NCI-H524 (cell line): ENCODE data around the gene WWP2.

Experiments
- DNase-seq, 2 experiments: peaks; one replicate each; lab custom pipeline; 2025; lab: John Stamatoyannopoulos, UW

Gene WWP2

GRCh38 chr16:69927056-69927757, 165.1 kb downstream of the WWP2 start:
- DNase-seq = no peak

- DNase-seq = no peak
Measured at GRCh38 chr16:69928856-69929400, 166.8 kb downstream of the WWP2 start.

DNA sequence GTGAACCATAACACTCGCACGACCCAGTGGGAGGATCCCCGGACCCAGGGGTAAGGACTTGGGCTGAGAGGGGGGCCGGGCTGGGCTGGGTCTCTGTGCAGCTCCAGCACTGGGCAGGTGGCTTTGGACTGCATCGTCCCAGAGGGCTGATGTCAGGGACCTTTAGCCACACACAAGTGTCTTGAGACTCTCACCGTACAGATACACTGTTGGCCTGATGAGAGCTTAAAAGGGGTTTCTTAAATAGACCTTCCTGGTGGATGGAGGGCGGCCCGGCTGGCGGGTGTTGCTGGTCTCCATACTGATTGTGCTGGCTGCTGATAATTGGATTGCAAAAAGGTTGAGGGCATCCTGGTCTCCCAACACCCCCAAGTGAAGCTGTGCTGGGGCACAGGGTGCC, 167.3 kb downstream of the WWP2 start:
- no peak for DNase-seq

- DNase-seq = peak in 1 of 2 experiments; percentile 52
Measured at GRCh38 chr16:69930117-69930776, 168.1 kb downstream of the WWP2 start.

GRCh38 chr16:69931631-69932030, 169.5 kb downstream of the WWP2 start:
- DNase-seq = no peak

- no peak for DNase-seq
Measured at GRCh38 chr16:69932228-69932627, 170.1 kb downstream of the WWP2 start.

DNA sequence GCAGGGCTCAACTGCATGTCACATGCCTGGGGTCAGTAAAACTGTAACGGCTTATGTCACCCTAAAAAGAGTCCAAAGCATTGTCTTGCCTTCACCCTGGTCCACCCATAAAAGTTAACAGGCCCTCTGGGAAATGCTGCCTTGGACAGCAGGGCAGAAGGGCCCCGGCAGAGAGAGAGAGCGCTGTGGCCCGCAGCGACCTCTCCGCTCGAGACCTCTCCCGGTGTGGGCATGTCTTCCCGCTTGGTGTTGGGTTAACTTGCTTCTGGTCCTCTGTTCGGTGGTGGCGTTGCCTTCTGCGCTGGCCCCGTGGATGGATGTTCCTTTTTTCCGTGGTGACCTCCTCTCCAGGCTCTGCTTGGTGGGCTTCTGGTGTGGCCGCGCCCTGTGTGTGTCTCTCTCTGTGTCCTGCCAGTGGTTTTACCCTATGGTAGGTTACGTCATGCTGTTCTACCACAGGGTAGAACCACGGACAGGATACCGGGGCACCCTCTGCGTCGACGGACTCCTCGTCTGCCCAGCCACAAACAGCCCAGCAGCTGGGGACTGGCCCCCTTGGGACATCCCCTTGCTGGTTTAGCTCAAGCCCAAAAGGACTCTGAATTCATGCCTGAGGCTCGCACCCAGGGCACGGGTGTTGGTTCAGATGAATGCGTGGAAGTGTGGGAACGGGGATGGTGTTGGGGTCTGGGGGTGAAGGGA, 170.7 kb downstream of the WWP2 start:
- no peak for DNase-seq

DNA sequence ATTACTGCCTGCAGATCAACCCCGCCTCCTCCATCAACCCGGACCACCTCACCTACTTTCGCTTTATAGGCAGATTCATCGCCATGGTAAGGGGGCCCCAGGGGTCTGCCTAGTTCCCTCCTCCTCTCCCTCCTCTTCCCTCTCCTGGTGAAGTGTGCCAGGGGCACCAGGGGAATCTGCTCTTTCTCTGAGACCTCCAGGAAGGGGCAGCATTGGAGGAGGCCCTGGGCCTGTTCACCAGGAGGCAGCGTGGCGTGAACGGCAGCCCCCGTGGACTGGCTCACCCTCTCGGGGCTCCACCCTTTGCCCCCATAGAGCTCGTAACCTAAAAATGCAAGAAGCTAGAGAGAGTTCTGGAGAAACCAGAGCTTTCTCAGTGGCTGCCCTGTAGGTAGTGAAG, 171.9 kb downstream of the WWP2 start:
- no peak for DNase-seq

GRCh38 chr16:69934751-69935150, 172.6 kb downstream of the WWP2 start:
- no peak for DNase-seq

DNA sequence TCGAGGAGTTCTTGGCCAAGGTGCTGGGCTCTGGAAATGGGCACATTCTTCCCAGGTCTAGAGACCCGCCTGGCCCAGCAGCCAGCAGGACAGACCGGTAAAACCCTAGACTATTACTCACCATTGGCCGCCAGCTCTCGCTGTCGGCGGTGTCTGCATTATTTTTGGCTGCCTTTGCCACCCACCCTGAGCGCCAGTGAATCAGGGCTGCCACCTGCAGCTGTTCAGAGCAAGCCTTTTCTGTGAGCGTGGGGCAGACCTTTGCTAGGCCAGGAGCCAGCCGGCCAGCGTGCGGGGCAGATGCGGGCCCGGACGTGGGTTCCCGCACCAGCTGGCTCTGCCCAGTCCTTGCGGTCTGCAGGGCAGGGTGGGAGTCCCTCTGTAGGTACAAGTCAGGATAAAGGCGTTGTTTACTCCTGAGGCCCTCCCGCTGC, 173.2 kb downstream of the WWP2 start:
- DNase-seq = no peak

DNA sequence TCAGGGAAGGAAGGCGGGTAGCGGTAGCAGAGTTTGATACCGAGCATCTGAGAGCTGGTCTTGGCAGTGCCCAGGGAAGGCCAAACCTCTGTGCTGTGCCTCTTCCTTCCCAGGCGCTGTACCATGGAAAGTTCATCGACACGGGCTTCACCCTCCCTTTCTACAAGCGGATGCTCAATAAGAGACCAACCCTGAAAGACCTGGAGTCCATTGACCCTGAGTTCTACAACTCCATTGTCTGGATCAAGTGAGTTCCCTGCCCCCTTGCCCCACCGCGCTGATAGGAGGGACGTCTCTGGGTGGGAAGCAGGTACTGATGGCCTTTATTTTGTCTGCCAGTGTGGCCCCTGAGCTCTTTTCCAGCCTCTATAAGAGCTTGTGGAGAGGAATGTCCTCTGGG, 173.6 kb downstream of the WWP2 start:
- no peak for DNase-seq

- DNase-seq = no peak
Measured at GRCh38 chr16:69936252-69936651, 174.1 kb downstream of the WWP2 start.

GRCh38 chr16:69936751-69937211, 174.6 kb downstream of the WWP2 start:
- DNase-seq = no peak

- DNase-seq = peak in 1 of 2 experiments; percentile 34
Measured at GRCh38 chr16:69937465-69937951, 175.4 kb downstream of the WWP2 start.

DNA sequence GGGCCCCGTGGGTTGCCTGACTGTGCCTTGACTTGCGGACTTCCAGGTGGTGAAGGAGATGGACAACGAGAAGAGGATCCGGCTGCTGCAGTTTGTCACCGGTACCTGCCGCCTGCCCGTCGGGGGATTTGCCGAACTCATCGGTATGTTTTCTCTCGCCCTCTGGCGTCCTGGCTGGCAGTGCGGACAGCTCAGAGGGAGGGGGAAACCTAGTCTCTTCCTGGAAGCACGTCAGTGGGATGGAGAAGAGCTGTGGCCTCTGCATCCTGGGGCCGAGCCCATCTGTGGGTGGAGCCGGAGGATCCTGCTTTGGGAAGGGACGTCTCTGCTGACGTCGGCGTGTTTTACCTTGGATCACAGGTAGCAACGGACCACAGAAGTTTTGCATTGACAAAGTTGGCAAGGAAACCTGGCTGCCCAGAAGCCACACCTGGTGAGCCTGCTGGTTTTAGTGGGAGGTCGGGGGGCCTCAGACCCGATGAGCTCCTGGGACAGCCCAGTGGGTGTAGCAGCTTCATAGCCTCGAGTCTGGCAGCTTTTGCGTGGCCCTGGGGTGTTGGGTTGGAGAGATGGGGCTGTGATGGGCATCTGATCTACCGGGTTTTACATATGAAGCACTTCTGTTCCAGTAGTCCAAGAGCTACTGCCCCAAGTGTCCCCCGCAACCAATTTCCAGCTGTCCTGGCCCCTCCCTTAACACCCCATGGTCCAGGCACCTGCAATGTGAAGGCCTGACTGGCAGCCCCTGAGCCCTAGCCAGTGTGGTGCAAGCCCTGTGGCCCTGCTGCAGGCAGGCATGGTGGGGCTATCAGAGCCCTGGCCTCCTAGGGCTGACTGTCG, 177.1 kb downstream of the WWP2 start:
- DNase-seq = no peak

DNA sequence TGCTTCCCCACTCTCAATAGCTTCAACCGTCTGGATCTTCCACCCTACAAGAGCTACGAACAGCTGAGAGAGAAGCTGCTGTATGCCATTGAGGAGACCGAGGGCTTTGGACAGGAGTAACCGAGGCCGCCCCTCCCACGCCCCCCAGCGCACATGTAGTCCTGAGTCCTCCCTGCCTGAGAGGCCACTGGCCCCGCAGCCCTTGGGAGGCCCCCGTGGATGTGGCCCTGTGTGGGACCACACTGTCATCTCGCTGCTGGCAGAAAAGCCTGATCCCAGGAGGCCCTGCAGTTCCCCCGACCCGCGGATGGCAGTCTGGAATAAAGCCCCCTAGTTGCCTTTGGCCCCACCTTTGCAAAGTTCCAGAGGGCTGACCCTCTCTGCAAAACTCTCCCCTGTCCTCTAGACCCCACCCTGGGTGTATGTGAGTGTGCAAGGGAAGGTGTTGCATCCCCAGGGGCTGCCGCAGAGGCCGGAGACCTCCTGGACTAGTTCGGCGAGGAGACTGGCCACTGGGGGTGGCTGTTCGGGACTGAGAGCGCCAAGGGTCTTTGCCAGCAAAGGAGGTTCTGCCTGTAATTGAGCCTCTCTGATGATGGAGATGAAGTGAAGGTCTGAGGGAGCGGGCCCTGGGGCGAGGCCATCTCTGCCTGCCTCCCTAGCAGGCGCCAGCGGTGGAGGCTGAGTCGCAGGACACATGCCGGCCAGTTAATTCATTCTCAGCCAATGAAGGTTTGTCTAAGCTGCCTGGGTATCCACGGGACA, 177.9 kb downstream of the WWP2 start:
- no peak for DNase-seq

DNA sequence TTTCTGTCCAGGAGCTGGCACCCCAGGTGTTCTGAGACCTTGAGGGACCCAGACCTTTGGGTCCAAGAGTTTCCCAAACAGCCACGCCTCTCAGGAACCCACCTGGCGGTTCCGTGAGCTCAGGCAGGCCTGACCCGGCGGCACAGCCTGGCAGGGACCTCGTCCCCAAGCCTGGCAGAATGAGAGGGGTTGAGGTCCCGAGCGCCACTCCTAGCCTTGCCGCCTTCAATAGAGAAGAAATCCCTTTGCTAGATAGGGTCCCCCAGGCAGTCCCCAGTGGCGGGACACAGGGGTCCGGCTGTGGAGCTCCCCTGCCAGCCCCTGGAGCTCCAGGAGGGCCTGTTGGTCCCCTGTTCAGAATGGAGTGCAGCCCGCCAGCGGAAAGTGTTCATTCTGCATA, 178.5 kb downstream of the WWP2 start:
- no peak for DNase-seq

- DNase-seq = no peak
Measured at GRCh38 chr16:69941251-69942098, 179.3 kb downstream of the WWP2 start.

- no peak for DNase-seq
Measured at GRCh38 chr16:69942099-69942491, 180.0 kb downstream of the WWP2 start.

DNA sequence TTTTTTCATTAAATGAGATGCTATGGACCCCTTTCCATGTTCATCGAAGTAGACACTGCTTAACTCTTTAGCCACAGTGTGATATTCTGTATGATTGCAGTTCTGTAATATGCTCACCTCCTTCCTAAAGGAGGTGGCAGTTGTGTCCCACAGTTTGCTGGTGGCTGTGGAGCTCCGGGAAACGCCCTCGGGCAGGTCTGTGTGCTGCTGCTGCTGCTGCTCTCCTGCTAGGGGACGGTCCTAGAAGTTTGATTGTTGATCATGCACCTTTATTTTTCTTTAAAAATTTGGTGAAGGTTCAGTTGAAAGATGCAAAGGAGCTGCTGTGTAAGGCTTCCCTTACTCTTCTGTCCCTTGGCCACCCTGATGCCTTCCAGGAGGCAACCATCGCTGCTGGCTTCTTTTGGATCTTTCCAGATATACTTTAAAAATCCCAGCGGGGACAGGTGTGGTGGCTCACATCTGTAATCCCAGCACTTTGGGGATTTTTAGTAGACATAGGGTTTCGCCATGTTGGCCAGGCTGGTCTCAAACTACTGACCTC, 180.6 kb downstream of the WWP2 start:
- DNase-seq = no peak
